ENCODE measurements around the gene VAX1.
"Not testable (repeated sequence)": the region's sequence is repeated elsewhere in the genome, so short reads cannot be mapped to it uniquely, and the experiment has no call there.

VAX1 gene

DNA sequence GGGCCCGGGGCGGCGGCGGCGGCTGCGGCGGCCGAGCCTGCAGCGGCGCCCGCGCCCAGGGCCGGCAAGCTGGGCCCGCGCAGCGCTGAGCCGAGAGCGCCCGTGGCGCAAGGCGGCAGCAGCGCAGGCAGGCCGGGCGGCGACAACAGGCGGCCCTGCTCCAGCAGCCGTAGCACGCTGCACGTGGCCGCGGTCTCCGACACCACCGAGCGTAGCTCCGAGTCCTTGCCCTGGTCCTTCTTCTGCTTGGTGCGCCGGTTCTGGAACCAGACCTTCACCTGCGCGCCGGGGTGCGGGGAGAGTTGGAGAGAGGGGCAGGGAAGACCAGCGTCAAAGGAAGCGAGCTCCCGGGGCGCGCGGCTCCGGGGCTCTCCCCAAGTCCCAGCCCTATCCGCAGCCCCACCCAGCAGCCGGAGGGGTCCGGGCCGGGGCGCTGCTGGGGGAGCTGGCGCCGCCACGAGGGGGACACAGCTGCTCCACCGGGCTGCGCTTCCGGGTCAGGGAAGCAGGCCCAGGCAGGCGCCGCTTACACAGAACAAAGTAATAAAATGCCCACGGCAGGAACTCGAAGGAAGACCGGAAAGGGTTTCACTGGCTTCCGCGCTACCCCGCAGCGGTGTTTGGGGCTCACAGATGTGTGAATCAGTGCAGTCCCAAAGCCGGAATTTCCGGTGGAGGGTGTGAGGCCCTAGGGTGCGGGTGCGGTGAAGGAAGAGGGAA, 3.6 kb downstream of the VAX1 start:
- DNase-seq (ENCODE audit: low spot score): no peak

DNA sequence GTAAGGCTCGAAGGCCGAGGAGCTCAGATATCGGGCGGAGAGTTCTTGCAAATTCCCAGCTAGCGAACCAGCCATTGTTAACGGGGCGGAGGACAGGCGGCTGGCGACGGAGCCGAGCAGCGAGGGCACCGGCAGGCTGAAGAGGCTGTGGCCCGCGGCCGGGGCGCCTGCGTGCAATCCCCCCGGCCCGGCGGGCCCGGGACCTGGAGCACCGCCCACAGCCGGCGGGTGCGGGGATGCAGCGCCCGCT, 4.1 kb downstream of the VAX1 start:
- no peak for DNase-seq (ENCODE audit: low spot score)

DNA sequence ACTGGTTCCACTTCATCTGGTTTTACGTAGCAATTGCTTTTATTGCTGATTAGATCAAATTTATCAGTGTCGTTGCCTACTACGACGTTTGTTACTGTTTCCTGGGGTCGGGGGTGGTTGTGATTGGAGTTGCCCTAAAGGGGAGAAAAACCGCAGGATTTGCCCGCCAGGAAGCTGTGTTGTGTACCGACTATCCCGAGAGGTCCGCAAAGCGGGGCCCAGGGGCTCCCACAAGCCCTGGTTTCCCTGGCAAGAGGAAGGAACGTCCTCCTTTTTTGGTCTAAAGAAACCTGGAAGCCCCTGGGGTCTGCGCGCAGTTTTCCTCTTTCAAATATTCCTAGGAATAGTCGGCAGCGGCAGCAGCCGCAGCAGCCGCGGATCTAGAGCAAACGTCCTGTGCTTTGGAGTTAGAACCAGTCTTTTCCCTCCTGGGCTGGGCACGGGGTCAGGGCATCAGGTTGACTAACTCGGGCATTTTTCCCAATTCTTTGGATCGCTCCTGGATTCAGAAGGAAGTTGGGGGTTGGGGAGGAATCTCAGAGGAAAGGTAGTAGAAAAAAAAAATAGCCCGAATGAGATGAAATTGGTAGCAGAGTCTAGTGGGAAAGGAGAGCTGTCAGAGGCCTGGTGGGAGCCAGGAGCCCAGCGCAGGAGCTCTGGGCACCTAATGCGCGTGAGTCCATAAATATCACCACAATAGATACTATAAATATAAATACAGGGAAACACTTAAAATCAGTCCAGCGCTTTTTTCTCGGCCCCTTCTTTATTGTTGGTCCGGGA, 4.6 kb downstream of the VAX1 start:
- DNase-seq (ENCODE audit: low spot score): no peak

DNA sequence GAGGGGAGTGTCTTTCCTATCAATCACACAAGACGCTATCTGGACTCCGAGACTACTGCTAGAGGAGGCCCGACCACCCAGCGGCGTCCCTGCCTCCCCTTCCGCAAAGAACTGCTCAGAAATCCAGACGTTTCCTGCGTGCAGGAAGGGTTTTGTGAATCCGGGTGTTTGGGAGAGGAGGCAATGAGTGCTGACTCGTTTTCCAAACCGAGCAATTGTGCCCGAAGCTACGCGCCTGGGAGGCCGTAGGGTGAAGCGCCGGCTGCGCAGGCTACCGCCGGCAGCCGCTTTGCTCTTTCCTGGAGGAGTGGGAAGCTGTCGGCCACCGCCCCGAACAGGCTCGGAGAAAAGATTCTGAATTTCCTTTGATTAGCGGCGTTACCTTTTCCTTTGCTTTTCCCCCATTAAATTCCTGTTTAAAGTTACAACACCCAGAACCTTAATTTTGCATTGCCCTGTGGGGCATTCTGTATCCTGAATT, 5.3 kb downstream of the VAX1 start:
- DNase-seq (ENCODE audit: low spot score): no peak

DNA sequence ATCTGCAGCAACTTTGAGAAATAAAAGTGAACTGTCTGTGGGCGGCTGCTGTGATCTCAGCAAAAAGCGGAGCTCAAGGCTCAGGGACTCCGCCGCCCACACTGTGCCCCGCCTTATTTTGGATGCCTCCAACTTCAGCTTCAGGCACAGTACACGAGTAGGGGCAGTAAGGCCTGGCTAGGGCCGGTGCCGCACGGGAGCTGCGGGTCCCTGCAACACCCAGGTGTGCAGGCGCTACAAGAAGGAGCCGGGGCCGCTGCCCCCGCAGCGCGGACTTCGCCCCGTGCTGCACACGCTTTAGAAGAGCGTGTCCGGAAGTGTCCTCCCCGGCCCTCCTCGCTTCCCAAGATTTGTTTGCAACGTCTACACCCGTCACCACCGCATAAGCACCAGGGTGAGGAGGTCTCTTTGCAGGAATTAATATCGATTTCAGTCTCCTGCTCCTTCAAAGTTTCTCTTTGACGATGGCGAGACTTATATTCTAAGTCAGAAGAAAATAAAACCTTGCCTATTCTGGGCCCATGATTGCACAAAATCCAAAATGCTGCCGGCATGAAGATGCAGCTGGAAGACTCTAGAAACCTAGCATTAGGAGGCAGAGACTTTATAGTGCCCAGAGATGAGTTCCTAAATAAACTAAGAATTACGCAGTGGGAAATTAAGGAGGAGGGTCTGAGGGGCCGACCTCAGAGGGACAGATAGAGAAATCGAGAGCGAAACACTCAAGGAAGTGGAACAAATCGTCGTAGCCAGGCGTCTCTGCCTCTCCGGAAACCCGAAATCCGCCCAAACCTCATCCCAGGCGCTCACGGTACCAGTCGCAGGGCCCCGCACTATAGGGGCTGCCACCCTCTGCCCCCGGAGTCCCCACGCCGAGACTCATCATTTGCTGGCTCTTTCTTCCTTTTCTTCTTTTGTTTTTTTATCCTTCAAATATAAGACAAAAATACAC, 6.4 kb downstream of the VAX1 start:
- DNase-seq (ENCODE audit: low spot score): no peak

DNA sequence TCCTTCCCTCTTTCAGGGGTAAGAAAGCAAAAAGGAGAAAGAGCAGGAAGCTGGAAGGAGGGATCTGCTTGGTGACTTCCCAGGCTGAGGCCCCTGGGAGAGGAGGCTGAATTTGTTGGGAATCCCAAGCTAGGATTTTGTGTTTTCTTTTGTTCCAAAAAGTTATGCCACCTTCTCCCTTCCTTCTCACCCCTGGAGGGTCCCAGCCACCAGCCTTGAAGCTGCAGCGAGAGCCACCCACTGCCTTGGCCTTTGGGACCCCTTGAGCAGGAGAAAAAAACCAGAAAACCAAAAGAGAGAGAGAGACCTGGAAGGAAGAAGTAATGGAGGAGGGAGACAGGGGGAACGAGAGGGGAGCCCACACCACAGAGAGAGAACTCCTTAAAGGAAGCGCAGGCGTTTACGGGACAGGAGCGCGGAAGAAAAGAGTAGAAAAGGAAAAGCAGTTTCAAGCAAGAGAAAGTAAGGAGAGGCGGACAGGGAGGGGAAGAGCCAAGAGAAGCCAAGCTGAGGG, 7.2 kb downstream of the VAX1 start:
- no peak for DNase-seq (ENCODE audit: low spot score)

DNA sequence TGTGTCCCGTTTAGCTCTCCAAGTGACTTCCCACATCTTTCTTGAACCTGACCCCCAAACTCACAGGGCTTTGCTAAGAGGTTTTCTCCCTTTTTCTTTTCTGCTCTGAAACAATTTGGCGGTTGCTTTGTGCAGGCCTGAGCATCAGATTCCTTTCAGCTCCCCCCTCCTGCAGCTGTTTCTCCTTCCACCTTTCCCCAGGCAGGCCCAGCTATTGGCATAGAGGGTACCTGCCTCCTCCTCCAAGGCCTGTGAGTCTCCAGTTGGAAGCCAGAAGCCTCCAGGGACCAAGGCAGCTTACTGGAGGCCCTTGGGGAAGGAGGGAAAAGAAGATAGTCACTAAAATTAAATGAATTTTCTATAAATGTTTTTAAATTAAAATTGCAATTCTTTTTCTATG, 7.7 kb downstream of the VAX1 start:
- DNase-seq (ENCODE audit: low spot score): no peak

DNA sequence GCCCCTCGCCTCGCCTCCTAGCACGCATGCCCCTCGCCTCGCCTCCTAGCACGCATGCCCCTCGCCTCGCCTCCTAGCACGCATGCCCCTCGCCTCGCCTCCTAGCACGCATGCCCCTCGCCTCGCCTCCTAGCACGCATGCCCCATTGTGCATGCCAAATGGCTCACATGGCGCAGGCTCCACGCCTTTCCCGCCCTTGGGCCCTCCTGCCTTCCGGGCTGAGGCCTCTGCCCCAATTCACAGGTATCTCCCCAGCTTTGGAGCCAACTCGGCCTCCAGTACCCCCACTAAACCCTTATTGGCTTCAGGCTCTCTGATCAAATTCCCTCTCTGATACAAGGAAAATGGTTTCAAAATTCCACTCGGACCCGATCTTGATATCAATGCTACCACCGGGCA, 11.4 kb downstream of the VAX1 start:
- DNase-seq (ENCODE audit: low spot score): not testable (repeated sequence)

DNA sequence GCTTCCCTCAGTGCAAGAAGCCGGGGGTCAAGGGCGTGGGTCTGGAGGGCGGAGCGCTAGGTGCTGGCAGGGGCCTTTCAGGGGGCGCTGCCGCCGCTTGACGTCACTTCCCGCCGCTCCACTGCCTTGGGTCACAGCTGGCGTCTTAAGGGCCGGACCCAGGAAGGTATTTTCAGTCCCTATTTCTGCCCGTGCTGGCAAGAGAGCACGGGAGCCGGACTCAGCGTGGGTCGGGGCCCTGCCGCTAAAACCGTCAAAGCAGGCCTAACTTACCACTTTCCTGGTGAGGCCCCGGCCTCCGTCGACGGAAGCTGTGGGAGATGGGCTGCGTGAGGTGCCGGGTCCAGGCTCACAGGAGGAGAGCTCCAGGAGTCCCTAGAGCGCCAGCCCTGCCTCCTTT, 12.0 kb downstream of the VAX1 start:
- no peak for DNase-seq (ENCODE audit: low spot score)

DNA sequence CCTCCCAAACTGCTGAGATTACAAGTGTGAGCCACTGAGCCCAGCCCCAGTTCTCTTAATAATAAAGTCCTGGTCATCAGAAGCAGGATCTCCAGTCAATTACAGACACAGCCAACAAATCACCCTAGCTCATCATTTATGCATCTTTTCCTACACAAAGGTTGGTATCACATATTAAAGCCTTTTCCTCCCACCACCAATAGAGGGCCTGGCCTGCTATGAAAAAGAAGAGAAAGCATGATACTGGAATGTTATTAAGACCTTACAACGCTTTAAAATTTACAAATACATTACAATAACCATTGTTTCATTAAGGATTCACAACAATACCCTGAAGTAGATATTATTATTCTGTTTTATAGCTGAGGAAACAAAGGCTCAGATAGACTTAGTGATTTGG, 25.9 kb downstream of the VAX1 start:
- DNase-seq (ENCODE audit: low spot score): no peak

DNA sequence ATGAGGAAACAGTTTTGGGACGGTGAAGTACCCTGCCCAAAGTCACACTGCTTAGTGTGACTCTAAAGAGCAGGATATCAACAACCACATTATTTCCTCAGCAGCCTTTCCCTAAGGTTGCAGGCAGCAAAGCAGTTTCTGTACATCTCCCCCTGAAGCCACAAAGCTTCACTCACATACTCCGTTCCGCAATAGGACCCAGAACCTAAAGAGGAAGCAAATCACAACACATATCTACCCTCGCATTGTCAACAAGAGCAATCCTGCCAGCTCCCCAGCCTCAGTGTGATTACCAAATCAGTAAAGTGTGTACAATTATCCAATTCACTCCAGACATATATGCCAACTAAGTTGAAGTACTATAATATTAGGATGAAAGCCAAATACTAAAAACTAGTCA, 30.8 kb downstream of the VAX1 start:
- DNase-seq (ENCODE audit: low spot score): no peak

DNA sequence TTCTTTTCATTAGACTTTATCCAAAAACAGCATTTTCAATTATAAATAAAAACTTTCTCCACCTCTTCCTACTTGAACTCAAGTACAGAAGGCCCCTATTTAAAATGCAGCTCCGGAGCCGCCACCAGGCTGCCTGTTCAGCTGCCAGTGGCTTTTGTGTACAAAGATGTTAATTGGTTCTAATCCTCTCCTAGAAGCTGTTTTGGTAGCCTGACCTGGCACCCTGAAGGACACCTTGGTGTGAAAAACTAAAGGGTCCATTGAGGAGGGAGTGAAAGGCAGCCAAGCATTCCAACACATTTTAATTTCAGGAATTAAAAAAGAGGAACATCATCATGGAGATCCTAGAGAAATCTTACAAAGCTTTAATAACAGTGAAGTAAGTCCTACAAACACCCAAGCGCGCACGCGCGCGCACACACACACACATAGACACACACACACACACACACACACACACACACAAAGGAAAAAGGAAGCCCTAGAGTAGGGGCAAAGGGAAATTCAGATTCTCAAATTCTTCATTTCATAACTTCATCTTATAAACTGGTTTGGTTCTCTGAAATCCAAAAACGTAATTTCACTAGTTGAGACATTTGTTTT, 41.4 kb downstream of the VAX1 start:
- no peak for DNase-seq (ENCODE audit: low spot score)

DNA sequence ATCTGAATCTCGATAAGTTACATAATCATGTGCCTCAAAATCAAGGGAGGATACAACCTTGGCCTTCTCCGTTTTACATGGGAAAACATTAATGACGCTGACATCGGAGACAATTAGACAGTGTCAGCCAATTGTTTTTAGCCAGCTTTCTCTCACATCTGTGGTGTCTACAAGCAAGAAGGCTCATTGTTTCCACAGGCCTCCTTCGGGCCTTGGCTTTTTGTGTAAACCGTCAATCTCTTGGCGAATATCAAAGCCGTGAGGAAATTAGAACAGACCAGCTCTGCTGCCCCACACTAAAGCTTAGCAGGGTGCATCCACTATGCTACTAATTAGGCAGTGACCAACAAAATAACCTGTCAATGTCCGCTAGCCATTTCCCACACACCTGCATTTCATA, 43.2 kb downstream of the VAX1 start:
- DNase-seq (ENCODE audit: low spot score): no peak

DNA sequence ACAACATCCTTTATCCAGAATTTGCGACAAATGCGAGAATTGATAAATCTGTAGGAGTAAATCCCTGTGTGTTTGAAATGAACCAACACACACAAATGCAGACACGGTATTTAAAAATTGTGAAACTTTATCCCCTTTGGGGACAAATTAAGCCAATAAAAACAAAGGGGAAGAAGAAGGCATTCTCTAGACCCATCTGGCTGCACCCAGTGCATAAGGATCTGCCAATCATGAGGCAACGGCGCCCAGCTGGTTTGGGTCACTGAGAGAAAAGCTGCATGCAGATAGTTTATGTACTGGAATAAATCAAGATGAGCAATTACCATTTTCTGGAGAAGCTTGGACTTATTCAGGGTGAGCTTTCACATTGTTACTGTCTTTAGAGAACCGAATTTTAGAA, 45.7 kb downstream of the VAX1 start:
- DNase-seq (ENCODE audit: low spot score): no peak

DNA sequence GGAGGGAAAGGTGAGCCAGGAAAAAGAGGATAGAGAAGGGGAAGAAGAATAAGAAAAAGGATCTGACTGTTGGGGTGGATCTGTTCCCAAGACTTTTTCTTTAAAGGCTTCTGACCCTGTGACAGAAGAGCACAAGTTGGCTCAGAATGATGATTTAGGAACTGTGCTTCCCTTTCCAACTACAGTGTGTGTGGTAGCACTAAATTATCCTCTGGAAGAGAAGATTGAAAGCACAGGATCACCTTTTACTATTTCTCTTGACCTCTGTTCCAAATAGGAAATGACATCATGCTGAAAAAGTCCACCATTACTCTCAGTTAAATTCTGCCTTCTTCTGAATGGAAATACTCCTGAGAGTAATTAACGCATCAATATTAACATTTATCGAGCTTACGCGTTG, 47.2 kb downstream of the VAX1 start:
- DNase-seq (ENCODE audit: low spot score): no peak

DNA sequence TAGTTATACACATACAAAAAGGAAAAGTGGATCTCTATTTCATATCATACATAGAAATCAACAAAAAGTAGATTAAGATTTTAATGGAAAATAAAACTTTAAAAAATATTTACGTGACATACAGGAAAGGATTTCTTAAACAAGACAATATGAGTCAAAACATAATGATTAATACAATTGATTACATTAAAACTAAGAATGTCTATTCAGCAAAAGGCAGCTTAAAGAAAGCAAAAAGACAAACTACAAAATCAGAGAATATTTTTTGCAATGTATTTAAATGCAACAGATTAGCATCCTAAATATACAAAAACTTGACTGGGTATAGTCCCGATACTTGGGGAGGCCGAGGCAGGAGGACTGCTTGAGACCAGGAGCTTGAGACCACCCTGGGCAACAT, 50.5 kb downstream of the VAX1 start:
- DNase-seq (ENCODE audit: low spot score): no peak

DNA sequence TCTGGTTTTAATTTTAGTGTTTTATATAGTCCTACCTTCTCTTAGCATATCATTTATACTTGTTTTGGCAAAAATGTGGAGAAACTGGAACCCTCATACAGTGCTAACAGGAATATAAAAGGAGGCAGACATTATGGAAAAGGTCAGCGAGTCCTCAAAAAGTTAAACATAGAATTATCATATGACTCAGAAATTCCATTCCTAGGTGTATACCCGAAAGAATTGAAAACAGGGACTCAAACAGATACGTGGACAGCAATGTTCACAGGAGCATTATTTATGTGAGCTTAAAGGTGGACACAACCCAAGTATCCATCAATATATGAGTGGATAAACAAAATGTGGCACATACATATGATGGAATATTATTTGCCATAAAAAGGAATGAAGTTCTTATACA, 51.5 kb downstream of the VAX1 start:
- no peak for DNase-seq (ENCODE audit: low spot score)

DNA sequence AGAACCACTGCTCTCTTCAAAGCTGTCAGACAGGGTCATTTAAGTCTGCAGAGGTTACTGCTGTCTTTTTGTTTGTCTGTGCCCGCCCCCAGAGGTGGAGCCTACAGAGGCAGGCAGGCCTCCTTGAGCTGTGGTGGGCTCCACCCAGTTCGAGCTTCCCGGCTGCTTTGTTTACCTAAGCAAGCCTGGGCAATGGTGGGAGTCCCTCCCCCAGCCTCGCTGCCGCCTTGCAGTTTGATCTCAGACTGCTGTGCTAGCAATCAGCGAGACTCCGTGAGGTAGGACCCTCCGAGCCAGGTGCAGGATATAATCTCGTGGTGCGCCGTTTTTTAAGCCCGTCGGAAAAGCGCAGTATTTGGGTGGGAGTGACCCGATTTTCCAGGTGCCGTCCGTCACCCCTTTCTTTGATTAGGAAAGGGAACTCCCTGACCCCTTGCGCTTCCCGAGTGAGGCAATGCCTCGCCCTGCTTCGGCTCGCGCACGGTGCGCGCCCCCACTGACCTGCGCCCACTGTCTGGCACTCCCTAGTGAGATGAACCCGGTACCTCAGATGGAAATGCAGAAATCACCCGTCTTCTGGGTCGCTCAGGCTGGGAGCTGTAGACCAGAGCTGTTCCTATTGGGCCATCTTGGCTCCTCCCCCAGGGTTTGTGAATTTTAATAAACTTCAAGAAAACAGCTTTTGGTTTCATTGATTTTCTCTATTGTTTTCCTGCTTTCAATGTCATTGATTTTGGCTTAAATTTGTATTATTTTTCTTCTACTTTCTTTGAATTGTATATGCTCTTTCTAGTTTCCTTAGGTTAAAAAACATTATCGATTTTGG, 53.4 kb downstream of the VAX1 start:
- DNase-seq (ENCODE audit: low spot score): not testable (repeated sequence)
